ENCODE data around the gene SNF8.
"Not testable (repeated sequence)": the region's sequence is repeated elsewhere in the genome, so short reads cannot be mapped to it uniquely, and the experiment has no call there.

SNF8 gene, protein sequence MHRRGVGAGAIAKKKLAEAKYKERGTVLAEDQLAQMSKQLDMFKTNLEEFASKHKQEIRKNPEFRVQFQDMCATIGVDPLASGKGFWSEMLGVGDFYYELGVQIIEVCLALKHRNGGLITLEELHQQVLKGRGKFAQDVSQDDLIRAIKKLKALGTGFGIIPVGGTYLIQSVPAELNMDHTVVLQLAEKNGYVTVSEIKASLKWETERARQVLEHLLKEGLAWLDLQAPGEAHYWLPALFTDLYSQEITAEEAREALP

DNA sequence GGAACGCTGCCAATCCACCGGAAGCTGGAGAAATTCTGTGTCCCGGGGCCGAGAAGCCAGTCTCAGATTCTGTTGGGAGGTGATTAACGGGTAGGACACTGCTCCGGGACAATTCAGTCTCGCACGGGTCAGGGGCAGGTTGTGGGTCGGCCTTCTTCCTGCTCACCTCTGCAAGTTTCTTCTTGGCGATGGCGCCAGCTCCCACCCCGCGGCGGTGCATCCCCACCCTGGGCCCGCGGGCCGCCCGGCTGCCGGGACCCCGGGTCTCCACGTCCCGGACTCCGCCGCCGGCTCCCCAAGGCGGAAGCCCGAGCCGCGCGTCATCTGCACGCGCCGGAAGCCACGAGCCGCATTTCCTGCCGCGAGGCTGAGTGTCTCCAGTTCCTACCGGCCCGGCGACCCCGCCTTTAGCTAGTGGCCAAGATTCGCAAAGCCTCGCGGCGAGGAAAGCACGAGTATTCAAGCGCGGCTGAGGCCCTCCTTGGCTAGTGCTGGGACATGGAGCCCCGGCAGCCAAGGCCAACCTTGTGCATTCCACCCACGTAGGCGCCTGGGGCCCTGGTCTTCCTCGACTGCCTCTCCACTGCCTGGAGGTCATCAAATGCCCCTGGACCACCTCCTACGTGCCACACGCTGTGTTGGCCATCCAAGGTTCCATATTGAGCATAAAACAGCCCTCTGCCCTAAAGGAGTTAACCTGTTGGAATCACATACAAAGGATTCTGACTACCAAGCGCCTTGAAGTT is at the start of gene SNF8:
Gene SNF8, minus strand, starts transcription at position 328 of the 746 bp plus-strand sequence. Its CDS starts 108 bp downstream, at position 220.
- in situ Hi-C loops (cut with MboI; ENCODE audit: low sequenced_read_pairs): no loop called here

DNA sequence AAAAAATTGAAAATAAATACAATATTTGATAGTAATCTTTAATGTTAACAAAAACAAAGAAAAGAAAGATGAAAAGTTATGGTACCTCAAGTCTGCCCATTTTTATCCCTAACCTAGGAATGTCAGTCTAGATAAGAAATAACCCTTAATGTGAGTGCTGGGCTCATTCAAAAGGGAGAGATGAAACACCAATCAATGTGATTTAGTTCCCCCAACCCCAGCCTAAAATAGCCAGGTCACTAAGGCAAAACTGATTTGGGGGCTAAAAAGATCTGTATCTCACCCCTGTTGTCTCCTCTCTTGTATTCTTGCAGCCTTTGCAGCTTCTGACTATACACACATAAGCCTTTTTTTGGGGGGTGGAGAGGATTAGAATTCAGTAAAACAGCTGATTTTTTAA is 49.3 kb upstream of the SNF8 start:
- in situ Hi-C loops (cut with MboI; ENCODE audit: low sequenced_read_pairs): no loop called here

DNA sequence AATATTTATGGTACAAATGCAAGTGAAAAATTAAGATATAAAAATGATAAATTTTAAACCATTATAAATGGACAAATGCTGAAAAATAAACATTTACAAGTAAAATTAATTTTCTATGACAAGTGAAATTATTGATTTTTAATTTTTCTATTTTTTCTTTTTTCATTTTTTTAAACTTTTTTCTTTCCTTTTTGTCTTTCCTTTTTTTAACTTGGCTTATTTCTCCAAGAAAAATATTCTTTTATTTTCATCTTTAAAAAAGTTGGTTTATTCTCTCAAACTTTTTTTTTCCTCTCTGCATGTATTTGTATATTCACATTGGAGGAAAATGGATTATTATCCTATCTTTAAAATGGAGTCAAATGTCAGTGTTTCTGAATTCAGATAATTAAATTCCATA is 48.7 kb upstream of the SNF8 start:
- in situ Hi-C loops (cut with MboI; ENCODE audit: low sequenced_read_pairs): no loop called here

DNA sequence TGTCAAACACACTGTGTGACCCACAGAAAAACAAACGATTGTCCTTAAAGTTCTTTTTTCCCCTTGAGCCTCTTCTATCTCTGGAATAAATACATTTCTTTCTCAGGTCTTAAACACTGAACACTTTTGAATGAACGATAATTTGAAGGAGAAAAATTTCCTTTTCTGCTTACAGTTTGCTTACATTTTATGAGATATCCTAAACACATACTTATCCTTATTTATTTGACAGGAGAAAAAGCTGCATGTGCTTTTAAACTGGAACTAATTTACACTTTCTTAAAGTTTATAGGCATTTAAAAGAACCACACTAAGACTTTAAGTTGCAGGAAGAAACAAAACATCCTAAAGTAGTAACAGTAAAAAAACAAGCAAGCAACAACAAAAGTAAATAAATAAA is 47.8 kb upstream of the SNF8 start:
- in situ Hi-C loops (cut with MboI; ENCODE audit: low sequenced_read_pairs): no loop called here

DNA sequence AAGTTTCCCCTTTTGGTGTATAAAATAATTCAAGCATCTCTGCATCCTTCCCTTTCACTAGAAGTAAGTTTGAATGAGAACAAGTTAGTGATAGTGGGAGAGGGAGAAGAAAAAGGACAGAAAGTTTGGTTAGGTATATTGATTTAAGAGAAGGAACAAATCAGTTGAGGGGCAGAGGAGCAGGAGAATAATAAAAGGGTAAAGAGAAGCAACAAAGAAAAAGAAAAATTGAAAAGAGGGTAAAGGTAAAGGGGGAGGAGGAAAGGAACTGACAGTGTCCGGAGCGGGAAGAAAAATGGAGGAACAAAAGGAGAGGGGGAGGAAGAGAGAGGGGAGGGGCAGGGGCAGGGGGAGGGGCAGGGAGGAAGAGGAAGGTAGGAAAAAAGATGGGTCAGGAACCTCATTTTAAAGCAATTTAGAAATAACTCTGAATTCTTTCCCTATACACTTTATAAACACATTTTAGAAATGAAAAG is 46.3 kb upstream of the SNF8 start:
- in situ Hi-C loops (cut with MboI; ENCODE audit: low sequenced_read_pairs): no loop called here

DNA sequence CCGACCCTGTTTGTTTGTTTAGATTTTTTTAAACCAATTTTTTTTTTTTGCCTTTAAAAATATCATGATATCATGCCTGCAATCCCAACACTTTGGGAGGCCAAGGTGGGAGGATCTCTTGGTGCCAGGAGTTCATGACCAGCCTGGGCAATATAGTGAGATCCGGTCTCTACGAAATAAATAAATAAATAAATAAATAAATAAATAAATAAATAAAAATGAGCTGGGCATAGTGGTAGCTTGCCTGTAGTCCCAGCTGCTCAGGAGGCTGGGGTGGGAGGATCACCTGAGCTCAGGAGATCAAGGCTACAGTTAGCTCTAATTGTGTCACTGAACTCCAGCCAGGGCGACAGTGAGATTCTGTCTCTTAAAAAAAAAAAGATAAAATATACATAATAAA is 44.5 kb upstream of the SNF8 start:
- in situ Hi-C loops (cut with MboI; ENCODE audit: low sequenced_read_pairs): no loop called here

DNA sequence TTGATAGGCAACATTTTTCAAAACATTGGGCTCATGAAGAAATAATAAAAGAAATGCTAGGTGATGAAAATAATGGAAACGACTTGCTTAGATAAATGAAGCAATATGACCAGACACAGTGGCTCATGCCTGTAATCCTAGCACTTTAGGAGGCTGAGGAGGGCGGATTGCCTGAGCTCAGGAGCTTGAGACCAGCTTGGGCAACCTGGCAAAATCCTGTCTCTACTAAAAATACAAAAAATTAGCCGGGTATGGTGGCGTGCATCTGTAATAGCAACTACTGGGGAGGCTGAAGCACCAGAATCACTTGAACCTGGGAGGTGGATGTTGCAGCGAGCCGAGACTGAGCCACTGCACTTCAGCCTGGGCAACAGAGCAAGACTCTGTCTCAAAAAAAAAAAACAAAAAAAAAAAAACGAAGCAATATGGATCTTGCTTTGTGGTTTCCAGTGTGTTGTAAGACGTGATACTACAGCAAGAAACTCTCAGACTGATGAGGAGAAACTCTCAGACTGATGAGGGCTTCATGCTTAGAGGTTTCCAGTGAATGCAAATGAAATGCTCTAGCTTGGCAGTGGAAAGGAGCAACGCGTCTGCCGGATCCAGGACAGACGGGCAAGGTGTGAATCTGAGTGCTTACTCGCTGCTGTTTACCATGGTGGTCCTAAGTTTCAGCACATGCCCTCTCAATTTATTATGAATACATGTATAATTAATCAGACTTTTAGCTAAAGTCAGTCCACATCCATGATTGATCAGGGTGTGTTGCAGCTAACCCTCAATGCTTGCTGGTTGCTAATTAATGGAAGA is 41.0 kb upstream of the SNF8 start:
- in situ Hi-C loops (cut with MboI; ENCODE audit: low sequenced_read_pairs): no loop called here

DNA sequence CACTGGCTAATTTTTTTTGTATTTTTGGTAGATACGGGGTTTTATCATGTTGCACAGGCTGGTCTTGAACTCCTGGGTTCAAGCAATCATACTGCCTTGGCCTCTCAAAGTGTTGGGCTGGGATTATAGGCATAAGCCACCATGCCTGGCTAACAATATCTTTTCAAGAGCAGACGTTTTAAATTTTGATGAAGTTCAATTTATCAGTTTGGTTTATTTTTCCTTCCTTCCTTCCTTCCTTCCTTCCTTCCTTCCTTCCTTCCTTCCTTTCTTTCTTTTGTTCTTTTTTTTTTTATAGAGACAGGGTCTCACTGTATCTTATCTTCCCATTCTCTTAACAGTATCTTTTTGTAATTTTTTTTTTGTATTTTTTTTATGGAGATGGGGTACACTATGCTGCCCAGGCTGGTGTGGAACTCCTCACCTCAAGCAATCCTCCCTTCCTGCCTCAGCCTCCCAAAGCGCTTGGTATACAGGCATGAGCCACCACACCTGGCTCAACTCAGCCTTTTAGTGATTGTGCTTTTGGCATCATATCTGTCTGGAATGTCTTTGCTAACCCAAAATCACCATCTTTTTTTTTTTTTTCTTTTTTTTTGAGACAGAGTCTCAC is 37.4 kb upstream of the SNF8 start:
- in situ Hi-C loops (cut with MboI; ENCODE audit: low sequenced_read_pairs): no loop called here

DNA sequence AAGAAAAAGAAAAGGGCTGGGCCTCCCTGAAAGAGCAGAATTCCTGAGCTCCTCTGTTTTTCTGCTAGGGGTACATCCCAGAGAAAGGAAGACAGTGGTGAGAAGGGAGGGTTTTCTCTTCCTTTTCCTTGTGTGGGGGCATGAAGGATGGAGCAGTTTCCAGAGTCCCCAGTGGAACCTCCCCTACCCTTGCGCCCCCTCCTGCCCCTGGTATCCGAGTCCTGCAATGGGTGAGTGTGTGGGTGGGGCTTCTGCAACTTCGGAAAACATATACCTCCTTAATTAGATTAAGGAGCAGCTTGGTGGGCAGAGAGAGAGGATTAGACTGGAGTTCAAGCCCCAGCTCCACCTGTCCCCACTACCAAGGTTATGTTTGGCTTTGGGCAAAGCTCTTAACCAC is 29.2 kb upstream of the SNF8 start:
- in situ Hi-C loops (cut with MboI; ENCODE audit: low sequenced_read_pairs): no loop called here

DNA sequence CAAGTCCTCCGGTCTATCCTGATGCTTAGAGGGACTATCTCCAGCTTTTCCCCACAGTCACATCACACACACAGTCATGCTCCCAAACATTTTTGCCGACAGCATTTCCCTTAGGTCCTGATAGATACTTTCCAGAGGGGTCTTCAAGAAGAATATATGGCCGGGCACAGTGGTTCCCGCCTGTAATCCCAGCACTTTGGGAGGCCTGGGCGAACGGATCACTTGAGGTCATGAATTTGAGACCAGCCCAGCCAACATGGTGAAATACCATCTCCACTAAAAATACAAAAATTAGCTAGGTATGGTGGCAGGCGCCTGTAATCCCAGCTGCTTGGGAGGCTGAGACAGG is 28.1 kb upstream of the SNF8 start:
- in situ Hi-C loops (cut with MboI; ENCODE audit: low sequenced_read_pairs): no loop called here

DNA sequence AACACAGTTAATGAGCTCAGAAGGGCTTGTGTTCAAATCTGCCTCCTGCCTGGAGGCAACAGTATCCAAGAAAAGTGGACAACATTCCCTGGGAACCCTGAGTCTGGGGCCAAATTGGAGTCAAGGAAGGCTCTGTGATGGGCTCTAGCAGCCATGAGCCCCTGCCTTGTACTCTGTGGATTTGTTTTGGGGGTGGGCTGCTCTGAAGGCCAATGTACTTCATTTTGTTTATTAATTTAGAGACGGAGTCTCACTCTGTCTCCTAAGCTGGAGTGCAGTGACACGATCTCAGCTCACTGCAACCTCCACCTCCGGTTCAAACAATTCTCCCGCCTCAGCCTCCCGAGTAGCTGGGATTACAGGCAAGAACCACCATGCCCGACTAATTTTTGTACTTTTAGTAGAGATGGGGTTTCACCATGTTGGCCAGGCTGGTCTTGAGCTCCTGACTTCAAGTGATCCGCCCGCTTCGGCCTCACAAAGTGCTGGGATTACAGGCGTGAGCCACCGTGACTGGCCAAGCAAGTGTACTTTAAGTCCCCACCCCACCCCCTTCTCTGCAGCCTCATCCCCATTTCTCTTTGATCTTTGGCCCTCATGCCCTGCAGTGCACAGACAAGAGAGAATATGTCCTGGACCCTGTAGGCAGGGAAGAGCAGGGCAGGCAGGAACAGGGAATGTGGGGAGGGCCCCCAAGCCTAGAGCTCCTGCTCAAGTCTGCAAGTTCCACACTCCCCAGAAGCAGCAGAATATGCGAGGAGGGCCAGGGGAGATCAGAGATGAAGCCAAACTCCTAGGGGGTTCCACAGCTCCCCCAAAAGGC is 26.4 kb upstream of the SNF8 start:
- in situ Hi-C loops (cut with MboI; ENCODE audit: low sequenced_read_pairs): no loop called here

DNA sequence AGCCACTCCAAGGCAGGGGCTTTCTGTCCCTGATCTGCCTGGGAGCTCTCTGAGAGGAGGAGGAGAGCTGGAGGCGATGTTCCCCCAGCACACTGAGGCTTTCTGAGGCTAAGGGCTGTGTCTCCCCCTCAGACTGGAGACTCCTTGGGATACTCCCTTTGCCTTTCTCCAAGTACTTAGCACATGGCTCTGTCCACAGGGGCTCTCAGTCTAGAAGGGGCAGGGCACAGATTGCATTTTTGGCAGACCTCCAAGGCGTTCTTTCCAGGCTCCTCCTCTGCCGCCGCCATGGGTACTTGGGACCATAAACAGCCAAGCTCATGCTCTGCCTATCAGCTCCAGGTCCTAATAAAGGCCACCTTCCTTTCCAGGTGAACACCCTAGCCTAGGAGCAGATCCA is 25.6 kb upstream of the SNF8 start:
- in situ Hi-C loops (cut with MboI; ENCODE audit: low sequenced_read_pairs): no loop called here

DNA sequence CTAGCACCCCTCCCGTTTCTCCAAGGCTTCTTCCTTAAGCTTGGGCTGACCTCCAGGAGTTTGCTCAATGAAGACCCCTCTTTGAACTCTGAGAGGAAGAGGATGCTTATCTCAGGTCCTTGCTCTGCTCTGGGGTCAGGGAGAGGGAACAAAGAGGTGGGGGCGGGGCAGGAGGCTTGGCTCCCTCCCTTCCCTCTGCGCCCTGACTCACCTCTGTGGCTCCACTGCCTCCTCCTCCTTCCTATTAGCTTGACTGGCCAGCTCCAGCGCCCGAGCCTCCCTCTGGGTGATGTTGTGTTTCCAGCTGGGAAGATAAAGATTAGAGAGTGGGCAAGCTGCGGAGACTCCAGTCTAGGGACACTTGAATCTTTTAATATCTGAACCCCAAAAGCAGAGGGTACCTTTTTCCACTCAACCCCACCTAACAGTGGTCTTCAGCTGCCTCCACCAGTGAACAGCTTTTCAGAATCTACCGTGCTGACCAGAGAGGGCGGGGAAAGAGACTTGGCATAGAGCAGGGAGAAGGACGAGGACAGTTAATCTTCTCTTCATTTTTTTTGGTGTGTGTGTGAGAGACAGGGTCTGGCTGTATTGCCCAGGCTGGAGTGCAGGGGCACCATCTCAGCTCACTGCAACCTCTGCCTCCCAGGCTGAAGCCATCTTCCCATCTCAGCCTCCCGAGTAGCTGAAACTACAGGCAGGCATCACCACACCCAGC is 17.0 kb upstream of the SNF8 start:
- in situ Hi-C loops (cut with MboI; ENCODE audit: low sequenced_read_pairs): no loop called here

DNA sequence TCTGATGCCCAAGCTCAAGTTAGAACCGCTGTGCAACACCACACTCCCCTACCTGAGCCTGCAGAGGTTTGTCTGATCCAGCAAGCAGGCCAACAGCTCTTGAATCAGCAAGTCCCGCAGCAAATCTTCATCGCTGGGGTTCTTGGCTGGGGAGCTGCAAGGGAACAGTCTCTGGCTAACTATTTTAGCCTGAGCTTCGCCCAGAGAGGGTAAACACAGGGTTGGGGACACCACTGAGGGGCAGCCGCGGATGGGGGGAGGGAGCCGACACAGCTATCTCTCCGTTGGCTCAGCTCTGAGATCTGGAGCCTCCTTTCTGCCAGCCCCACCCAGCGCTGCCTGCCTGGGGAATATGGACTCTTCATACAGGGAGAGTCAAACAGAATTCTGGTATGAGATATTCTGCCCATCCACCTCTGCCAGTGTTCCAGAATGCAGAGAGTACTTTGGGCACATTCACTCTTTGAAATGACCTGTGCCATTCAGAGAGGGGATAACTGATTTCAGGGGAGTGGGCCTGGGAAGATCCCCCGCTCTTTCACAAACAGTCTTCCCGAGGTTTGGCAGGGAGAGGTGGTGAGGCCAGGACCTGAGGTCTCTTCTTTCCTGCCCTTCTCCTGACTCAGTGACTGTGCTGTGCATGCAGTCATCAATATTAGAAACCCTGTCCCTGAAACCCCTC is 16.3 kb upstream of the SNF8 start:
- in situ Hi-C loops (cut with MboI; ENCODE audit: low sequenced_read_pairs): no loop called here

DNA sequence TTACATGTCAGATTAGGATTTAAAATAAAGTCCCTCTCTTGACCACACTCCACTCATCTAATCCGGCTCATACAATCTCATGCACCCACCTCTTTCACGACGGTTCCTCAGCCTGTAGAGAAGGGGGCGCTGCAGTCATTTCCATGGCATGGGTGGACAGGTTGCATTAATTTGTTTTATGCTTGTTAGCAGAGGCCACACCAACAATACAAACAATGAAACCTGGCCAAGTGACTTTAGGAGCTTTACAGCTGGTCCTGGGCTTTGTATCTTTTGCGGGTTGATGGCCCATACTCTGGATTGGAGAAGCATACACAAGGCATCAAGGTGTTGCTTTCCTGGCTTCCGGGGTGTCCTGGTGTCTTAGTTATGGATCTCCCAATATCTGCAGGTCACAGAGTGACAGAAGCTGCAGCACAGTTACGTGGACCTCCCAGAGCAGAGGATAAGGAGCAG is 9.7 kb upstream of the SNF8 start:
- in situ Hi-C loops (cut with MboI; ENCODE audit: low sequenced_read_pairs): no loop called here

DNA sequence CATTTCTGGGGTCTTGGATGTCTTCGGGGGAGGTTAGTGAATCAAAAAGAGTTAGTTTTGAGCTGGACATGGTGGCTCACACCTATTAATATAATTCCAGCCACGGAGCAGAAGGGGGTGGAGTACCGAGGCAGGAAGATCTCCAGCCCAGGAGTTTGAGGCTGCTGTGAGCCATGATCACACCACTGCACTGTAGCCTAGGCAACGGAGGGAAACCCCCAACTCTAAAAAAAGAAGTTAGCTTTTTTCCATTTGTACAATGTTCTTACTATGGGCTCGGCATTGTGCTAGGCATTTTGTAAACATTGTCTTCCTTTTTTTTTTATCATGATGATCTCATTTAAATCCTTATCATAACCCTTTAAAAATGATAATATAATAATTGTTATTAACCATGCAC is 8.3 kb upstream of the SNF8 start:
- in situ Hi-C loops (cut with MboI; ENCODE audit: low sequenced_read_pairs): no loop called here

DNA sequence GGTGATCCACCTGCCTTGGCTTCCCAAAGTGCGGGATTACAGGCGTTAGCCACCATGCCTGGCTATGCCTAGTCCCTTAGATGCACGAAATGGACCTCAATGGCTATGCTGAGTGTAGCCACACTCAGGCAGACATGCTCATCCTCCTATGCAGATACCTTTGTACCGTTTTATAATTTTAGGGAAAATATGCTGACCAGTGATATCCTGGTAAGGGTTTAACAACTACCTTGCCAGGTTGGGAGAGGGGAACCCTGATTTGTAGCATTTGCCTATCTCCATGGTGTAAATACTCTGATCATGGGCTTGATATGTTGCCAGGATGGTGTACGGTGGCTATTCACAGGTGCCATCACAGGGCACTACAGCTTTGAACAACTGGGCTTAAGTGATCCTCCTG is 6.9 kb upstream of the SNF8 start:
- in situ Hi-C loops (cut with MboI; ENCODE audit: low sequenced_read_pairs): no loop called here

DNA sequence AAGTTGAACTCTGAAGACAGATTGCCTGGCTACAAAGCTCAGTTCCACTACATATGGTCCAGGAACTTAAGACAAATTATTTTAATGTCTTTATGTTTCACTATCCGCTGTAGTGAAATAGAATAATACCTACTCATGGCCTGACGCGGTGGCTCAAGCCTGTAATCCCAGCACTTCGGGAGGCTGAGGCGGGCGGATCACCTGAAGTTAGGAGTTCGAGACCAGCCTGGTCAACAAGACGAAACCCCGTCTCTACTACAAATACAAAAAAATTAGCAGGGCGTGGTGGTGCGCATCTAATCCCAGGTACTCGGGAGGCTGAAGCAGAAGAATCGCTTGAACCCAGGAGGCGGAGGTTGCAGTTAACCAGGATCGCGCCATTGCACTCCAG is 614 bp upstream of the SNF8 start:
- in situ Hi-C loops (cut with MboI; ENCODE audit: low sequenced_read_pairs): not testable (repeated sequence)

DNA sequence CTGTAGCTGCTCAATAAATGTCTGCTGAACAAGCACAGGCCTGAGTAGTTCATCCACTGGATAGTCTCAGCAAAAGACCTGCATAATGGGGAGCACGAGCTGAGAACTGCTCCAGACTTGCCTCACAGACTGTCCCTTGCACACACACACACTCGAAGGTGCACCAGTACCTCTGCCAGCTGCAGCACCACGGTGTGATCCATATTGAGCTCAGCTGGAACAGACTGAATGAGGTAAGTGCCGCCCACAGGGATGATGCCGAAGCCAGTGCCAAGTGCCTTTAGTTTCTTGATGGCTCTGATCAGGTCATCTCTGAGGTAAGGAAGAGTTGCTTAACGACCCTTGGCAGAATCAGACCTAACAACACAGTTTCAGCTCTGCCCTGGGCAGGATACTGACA is 11.6 kb downstream of the SNF8 start:
- in situ Hi-C loops (cut with MboI; ENCODE audit: low sequenced_read_pairs): no loop called here

Data from HL-60/S4 treated with retinoic acid at 250 ng/mL for 4 days and 3 days (cell line).